OCI-LY1 (cell line): Measurements from ENCODE around the gene DNAJC25.

Experiments used
- H2AFZ ChIP-seq: fragments of 200-600 bp; sonication (generic), shearing (Covaris generic); 2 replicates; pipeline ENCODE4 v1.6.0; 2014; ENCODE audit warnings: antibody characterized with exemption, mild to moderate bottlenecking, low read length
- H3F3A ChIP-seq: fragments of 200-600 bp; sonication (generic), shearing (Covaris generic); 2 replicates; pipeline ENCODE4 v1.6.0; 2014; ENCODE audit warnings: mild to moderate bottlenecking, antibody characterized with exemption, low read length, moderate library complexity; ENCODE audit not compliant: insufficient read depth
- H3K27ac ChIP-seq: fragments of 200-600 bp; sonication (generic); 2 replicates; pipeline ENCODE4 v1.5.1; 2014; ENCODE audit warnings: low read length, mixed run types, mild to moderate bottlenecking, low read depth; ENCODE audit not compliant: poor library complexity, severe bottlenecking
- H3K27me3 ChIP-seq: fragments of 200-600 bp; sonication (generic); 2 replicates; pipeline ENCODE4 v1.6.0; 2014; ENCODE audit warnings: antibody characterized with exemption, mild to moderate bottlenecking, low read length, moderate library complexity; ENCODE audit not compliant: insufficient read depth
- H3K36me3 ChIP-seq: fragments of 200-600 bp; sonication (generic); 2 replicates; pipeline ENCODE4 v1.6.1; 2014; ENCODE audit warnings: mild to moderate bottlenecking, antibody characterized with exemption, low read length, moderate library complexity, mixed read lengths; ENCODE audit not compliant: insufficient read depth
- H3K4me1 ChIP-seq: fragments of 200-600 bp; sonication (generic); 2 replicates; pipeline ENCODE4 v1.5.1; 2014; ENCODE audit warnings: mild to moderate bottlenecking, low read length, moderate library complexity; ENCODE audit not compliant: insufficient read depth, severe bottlenecking
- H3K4me2 ChIP-seq: fragments of 200-600 bp; sonication (generic), shearing (Covaris generic); 2 replicates; pipeline ENCODE4 v1.6.1; 2014; ENCODE audit warnings: low read length
- H3K4me3 ChIP-seq: fragments of 200-600 bp; sonication (generic); 2 replicates; pipeline ENCODE4 v1.5.1; 2014; ENCODE audit warnings: low read length, low read depth, mild to moderate bottlenecking, mixed read lengths; ENCODE audit not compliant: poor library complexity, severe bottlenecking
- H3K79me2 ChIP-seq: fragments of 200-600 bp; shearing (Covaris generic); 2 replicates; pipeline ENCODE4 v1.6.1; 2016; ENCODE audit warnings: mixed run types, low read length, mixed read lengths; ENCODE audit not compliant: insufficient read depth
- H3K9ac ChIP-seq: fragments of 200-600 bp; sonication (generic), shearing (Covaris generic); 2 replicates; pipeline ENCODE4 v1.6.1; 2014; ENCODE audit warnings: mild to moderate bottlenecking, low read length, mixed read lengths
- H3K9me2 ChIP-seq: fragments of 200-600 bp; sonication (generic), shearing (Covaris generic); 2 replicates; pipeline ENCODE4 v1.6.1; 2014; ENCODE audit warnings: low read depth, mild to moderate bottlenecking, low read length, mixed read lengths
- H3K9me3 ChIP-seq: fragments of 200-600 bp; shearing (Covaris generic); 2 replicates; pipeline ENCODE4 v1.6.1; 2014; ENCODE audit warnings: low read length, mixed read lengths
- H4K20me1 ChIP-seq: fragments of 200-600 bp; sonication (generic), shearing (Covaris generic); 2 replicates; pipeline ENCODE4 v1.6.0; 2016; ENCODE audit warnings: mild to moderate bottlenecking, low read length; ENCODE audit not compliant: insufficient read depth
- EZH2 ChIP-seq: fragments of 200-600 bp; sonication (generic), shearing (Covaris generic); IDR thresholded peaks from 2 replicates; pipeline ENCODE4 v1.8.0; 2017; ENCODE audit warnings: borderline replicate concordance, mixed run types, mild to moderate bottlenecking, antibody characterized with exemption, low read length, moderate library complexity, mixed read lengths
- TF ChIP-seq, protein P1 (sequence below): fragments of 200-600 bp; sonication (generic), shearing (Covaris generic); IDR thresholded peaks from 2 replicates; pipeline ENCODE4 v1.5.1; 2017; ENCODE audit warnings: mild to moderate bottlenecking, antibody characterized with exemption, low read length, moderate library complexity, mixed read lengths

Gene DNAJC25

DNA sequence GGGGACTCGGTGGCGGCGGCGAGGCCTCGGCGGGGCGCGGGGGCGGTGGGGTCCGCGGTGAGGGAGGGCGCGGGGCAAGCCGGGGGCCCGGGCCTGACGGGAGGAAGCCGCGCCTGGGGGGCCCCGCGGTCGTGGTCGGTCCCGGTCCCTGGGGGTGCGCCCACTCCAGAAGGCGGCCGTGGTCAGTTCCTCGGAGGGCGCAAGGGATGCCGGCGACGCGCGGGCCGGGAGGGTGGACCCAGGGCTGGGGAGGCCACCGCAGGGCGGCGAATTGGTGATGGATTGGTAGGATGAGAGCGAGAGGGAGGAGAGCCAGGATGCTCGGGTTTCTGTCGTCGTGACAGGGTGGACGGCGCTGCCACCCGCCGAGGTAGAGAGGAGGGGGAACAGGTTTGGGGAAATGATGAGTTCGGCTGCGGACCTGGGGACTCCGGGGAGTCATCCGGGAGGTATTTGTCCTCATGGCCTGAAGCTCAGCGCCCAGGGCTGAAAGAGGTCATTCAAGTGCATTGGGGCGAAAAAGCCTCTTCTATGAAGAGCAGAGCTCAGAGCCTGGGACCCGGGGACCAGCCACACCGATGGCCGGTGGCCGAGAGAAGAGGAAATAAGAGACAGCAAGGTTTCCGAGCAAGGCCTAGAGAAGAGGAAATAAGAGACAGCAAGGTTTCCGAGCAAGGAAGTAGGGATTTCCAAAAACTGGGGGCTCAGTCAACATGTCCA is 30.8 kb downstream of the DNAJC25 start:
- TF ChIP-seq, protein P1, sequence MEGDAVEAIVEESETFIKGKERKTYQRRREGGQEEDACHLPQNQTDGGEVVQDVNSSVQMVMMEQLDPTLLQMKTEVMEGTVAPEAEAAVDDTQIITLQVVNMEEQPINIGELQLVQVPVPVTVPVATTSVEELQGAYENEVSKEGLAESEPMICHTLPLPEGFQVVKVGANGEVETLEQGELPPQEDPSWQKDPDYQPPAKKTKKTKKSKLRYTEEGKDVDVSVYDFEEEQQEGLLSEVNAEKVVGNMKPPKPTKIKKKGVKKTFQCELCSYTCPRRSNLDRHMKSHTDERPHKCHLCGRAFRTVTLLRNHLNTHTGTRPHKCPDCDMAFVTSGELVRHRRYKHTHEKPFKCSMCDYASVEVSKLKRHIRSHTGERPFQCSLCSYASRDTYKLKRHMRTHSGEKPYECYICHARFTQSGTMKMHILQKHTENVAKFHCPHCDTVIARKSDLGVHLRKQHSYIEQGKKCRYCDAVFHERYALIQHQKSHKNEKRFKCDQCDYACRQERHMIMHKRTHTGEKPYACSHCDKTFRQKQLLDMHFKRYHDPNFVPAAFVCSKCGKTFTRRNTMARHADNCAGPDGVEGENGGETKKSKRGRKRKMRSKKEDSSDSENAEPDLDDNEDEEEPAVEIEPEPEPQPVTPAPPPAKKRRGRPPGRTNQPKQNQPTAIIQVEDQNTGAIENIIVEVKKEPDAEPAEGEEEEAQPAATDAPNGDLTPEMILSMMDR = no peak
- no peak for TF ChIP-seq EZH2
- Histone ChIP-seq H3K4me1 (peaks cover 9% of the 10 kb centered on the region), H3K4me3 (peak overlapping the region; percentile 79), H3K79me2 (no peaks in the 10 kb centered on the region), H3K4me2 (peak overlapping the region; percentile 96), H3K9me3 (no peaks in the 10 kb centered on the region), H3F3A (no peaks in the 10 kb centered on the region), H2AFZ (0 out of 2 replicates have a peak overlapping the region, but pooled peaks have one; percentile 23), H3K9me2 (no peaks in the 10 kb centered on the region), H3K27ac (no peak overlapping the region), H4K20me1 (no peaks in the 10 kb centered on the region), H3K27me3 (no peaks in the 10 kb centered on the region), H3K36me3 (no peaks in the 10 kb centered on the region), H3K9ac (peak overlapping the region; percentile 67)

GRCh38 chr9:111662576-111663300 is 31.6 kb downstream of the DNAJC25 start:
- H3K36me3 ChIP-seq = no peaks in the 10 kb centered on the region
- H3K79me2 ChIP-seq = no peaks in the 10 kb centered on the region
- no peaks in the 10 kb centered on the region for H3K9me3 ChIP-seq
- peaks cover 9% of the 10 kb centered on the region for H3K4me1 ChIP-seq
- peak overlapping the region; percentile 67; the same call in 1 of the 2 replicates for H3K9ac ChIP-seq
- no peak overlapping the region for H3K27ac ChIP-seq
- TF ChIP-seq, protein P1 = no peak
- no peak for TF ChIP-seq EZH2
- peak overlapping the region; percentile 79 for H3K4me3 ChIP-seq
- no peaks in the 10 kb centered on the region for H3K9me2 ChIP-seq
- H3K27me3 ChIP-seq = no peaks in the 10 kb centered on the region
- H2AFZ ChIP-seq = no peak overlapping the region
- H3K4me2 ChIP-seq = peak overlapping the region; percentile 96
- no peaks in the 10 kb centered on the region for H4K20me1 ChIP-seq
- H3F3A ChIP-seq = no peaks in the 10 kb centered on the region

DNA sequence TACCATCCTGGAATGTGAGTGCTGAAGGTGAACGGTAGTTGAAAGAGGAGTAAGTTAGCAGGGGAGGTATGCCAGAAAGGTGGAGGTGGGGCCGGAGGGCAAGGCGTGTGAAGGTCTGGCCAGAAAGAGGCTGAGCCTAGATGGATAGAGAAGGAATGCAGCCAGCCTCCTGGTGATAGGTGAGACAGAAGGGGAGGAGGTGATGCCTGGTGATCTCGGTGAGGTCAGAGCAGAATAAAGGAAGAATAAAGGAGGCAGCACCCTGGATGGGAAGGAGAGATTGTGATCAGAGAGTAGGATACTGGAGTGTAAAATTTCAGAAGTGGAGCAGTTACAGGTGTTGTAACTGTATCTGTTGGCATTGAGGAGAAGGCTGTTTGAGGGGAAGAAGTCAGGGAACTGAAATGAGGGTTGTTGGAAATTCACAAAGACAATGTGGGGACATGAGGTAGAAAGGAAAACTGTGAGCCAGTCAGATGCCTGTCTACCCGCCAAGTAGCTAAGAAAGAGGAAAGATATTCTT is 32.2 kb downstream of the DNAJC25 start:
- Histone ChIP-seq H3K4me1 (peaks cover 9% of the 10 kb centered on the region), H3K4me3 (no peak overlapping the region), H3K36me3 (no peaks in the 10 kb centered on the region), H3K27me3 (no peaks in the 10 kb centered on the region), H3F3A (no peaks in the 10 kb centered on the region), H3K27ac (no peak overlapping the region), H3K4me2 (no peak overlapping the region), H3K9me3 (no peaks in the 10 kb centered on the region), H4K20me1 (no peaks in the 10 kb centered on the region), H3K9me2 (no peaks in the 10 kb centered on the region), H2AFZ (no peak overlapping the region), H3K9ac (no peak overlapping the region), H3K79me2 (no peaks in the 10 kb centered on the region)
- TF ChIP-seq, protein P1 = no peak
- no peak for TF ChIP-seq EZH2
